IPS-18a (cell line): ENCODE data around the gene C19orf85.

ENCODE experiments used
- H3K27ac ChIP-seq: one replicate; pipeline ENCODE4 v1.5.1; 2013; ENCODE audit warnings: low read length
- H3K27me3 ChIP-seq: one replicate; pipeline ENCODE4 v1.6.1; 2013; ENCODE audit warnings: mild to moderate bottlenecking, low read length; ENCODE audit not compliant: control insufficient read depth, insufficient read depth
- H3K36me3 ChIP-seq: one replicate; pipeline ENCODE4 v1.6.1; 2013; ENCODE audit warnings: low read depth, low read length; ENCODE audit not compliant: control insufficient read depth
- H3K4me1 ChIP-seq: one replicate; pipeline ENCODE4 v1.6.1; 2013; ENCODE audit warnings: low read depth, low read length; ENCODE audit not compliant: control insufficient read depth
- H3K4me3 ChIP-seq: one replicate; pipeline ENCODE4 v1.5.1; 2013; ENCODE audit warnings: low read length
- H3K9ac ChIP-seq: one replicate; pipeline ENCODE4 v1.6.1; 2013; ENCODE audit warnings: mild to moderate bottlenecking, low read length, moderate library complexity
- H3K9me3 ChIP-seq: one replicate; pipeline ENCODE4 v1.6.1; 2013; ENCODE audit warnings: low read depth, low read length; ENCODE audit not compliant: control insufficient read depth

Gene C19orf85

DNA sequence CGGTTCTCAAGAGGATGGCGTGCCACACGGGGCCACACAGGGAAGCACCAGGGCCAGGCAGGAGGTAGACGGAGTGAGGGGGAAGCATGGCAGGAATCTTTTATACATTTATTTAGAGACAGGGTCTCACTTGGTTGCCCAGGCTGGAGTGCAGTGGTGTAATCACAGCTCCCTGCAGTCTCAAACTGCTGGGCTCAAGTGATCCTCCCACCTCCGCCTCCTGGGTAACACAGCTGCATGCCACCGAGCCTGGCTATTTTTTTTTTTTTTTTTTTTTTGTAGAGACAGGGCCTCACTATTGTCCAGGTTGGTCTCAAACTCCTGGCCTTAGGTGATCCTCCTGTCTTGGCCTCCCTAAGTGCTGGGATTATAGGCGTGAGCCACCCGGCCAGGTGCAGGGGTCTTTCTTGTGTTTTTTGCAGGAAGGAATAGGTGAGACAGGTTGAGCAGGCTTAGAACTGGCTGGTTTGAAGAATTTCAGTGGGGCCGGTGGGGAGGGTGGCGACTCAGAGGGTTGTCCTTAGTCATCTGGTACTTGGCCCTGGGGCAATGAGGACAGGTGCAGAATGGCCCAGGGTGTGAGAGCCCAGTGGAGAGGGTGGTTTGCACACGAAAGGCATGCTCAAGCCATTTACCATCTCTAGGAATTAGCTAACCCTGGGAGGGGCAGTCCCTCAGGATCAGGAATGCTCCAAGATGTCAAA is 31.2 kb upstream of the C19orf85 start:
- Histone ChIP-seq H3K9ac (no peak overlapping the region), H3K36me3 (no peaks in the 10 kb centered on the region), H3K27ac (no peak overlapping the region), H3K4me3 (no peak overlapping the region), H3K9me3 (no peaks in the 10 kb centered on the region), H3K27me3 (no peaks in the 10 kb centered on the region), H3K4me1 (peaks cover 8% of the 10 kb centered on the region)

GRCh38 chr19:55494172-55494761 is 29.7 kb upstream of the C19orf85 start:
- H3K9ac ChIP-seq = no peak overlapping the region

GRCh38 chr19:55493645-55494171 is 29.2 kb upstream of the C19orf85 start:
- Histone ChIP-seq H3K27ac (no peak overlapping the region), H3K9ac (no peak overlapping the region), H3K4me3 (no peak overlapping the region), H3K4me1 (peaks cover 17% of the 10 kb centered on the region), H3K36me3 (no peaks in the 10 kb centered on the region), H3K9me3 (no peaks in the 10 kb centered on the region), H3K27me3 (no peaks in the 10 kb centered on the region)

More at GRCh38 chr19:55494172-55494761, 29.7 kb upstream of the C19orf85 start:
- no peaks in the 10 kb centered on the region for H3K27me3 ChIP-seq
- peaks cover 13% of the 10 kb centered on the region for H3K4me1 ChIP-seq
- H3K36me3 ChIP-seq = no peaks in the 10 kb centered on the region
- H3K27ac ChIP-seq = no peak overlapping the region
- H3K9me3 ChIP-seq = no peaks in the 10 kb centered on the region
- H3K4me3 ChIP-seq = no peak overlapping the region

GRCh38 chr19:55493052-55493644 is 28.6 kb upstream of the C19orf85 start:
- no peaks in the 10 kb centered on the region for H3K9me3 ChIP-seq
- H3K4me1 ChIP-seq = peaks cover 21% of the 10 kb centered on the region
- H3K4me3 ChIP-seq = no peak overlapping the region
- no peak overlapping the region for H3K9ac ChIP-seq
- H3K27ac ChIP-seq = no peak overlapping the region
- H3K36me3 ChIP-seq = no peaks in the 10 kb centered on the region
- no peaks in the 10 kb centered on the region for H3K27me3 ChIP-seq

GRCh38 chr19:55492362-55492944 is 27.9 kb upstream of the C19orf85 start:
- Histone ChIP-seq H3K27me3 (no peaks in the 10 kb centered on the region), H3K9me3 (no peaks in the 10 kb centered on the region), H3K27ac (no peak overlapping the region), H3K36me3 (no peaks in the 10 kb centered on the region), H3K9ac (no peak overlapping the region), H3K4me1 (peaks cover 27% of the 10 kb centered on the region), H3K4me3 (no peak overlapping the region)

GRCh38 chr19:55491546-55492360 is 27.2 kb upstream of the C19orf85 start:
- Histone ChIP-seq H3K9ac (no peak overlapping the region), H3K9me3 (no peaks in the 10 kb centered on the region), H3K4me1 (peaks cover 33% of the 10 kb centered on the region), H3K4me3 (no peak overlapping the region), H3K27ac (no peak overlapping the region), H3K27me3 (no peaks in the 10 kb centered on the region), H3K36me3 (no peaks in the 10 kb centered on the region)

DNA sequence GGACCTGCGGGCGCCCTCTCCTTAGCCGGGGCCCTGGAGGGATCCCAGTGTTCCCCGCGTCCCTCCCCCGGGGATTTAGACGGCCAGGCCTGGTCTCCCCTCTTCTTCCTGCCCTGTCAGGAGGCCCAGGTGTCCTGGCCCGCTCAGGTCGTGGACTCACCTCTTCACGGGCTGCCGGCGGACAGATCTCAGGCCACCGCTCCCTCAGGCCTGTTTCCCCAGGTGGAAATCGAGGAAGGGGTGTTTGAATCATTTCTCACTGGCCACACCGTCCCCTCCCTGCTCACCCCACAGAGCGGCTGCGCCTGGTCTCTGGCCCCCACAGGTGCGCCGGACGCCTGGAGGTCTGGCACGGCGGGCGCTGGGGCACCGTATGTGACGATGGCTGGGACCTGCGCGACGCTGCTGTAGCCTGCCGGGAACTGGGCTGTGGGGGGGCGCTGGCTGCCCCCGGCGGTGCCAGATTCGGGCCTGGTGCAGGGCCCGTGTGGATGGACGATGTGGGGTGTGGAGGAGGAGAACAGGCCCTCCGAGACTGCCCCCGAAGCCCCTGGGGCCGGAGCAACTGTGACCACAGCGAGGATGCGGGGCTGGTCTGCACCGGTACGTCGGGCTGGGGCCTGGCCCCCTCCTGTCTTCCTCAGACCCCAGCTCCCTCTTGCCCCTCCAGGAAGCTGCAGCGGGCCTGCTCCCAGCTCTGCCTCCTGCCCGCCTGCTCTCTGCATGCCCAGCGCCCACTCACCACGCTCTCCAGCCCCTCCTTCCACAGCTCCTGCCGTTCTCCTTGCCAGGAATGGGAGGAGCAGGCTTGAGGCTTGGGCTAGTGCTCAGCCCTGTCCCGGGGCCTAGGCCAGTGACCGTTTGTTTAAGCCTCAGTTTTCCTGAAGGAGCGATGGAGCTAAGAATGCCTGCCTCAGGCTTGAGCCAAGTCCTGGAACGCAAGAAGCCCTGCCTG is 26.2 kb upstream of the C19orf85 start:
- no peak overlapping the region for H3K9ac ChIP-seq
- H3K36me3 ChIP-seq = no peaks in the 10 kb centered on the region
- no peaks in the 10 kb centered on the region for H3K27me3 ChIP-seq
- peaks cover 31% of the 10 kb centered on the region for H3K4me1 ChIP-seq
- no peak overlapping the region for H3K27ac ChIP-seq
- H3K9me3 ChIP-seq = no peaks in the 10 kb centered on the region
- H3K4me3 ChIP-seq = no peak overlapping the region

GRCh38 chr19:55489711-55490477 is 25.3 kb upstream of the C19orf85 start:
- no peak overlapping the region for H3K4me3 ChIP-seq
- no peak overlapping the region for H3K9ac ChIP-seq
- H3K4me1 ChIP-seq = peaks cover 33% of the 10 kb centered on the region

DNA sequence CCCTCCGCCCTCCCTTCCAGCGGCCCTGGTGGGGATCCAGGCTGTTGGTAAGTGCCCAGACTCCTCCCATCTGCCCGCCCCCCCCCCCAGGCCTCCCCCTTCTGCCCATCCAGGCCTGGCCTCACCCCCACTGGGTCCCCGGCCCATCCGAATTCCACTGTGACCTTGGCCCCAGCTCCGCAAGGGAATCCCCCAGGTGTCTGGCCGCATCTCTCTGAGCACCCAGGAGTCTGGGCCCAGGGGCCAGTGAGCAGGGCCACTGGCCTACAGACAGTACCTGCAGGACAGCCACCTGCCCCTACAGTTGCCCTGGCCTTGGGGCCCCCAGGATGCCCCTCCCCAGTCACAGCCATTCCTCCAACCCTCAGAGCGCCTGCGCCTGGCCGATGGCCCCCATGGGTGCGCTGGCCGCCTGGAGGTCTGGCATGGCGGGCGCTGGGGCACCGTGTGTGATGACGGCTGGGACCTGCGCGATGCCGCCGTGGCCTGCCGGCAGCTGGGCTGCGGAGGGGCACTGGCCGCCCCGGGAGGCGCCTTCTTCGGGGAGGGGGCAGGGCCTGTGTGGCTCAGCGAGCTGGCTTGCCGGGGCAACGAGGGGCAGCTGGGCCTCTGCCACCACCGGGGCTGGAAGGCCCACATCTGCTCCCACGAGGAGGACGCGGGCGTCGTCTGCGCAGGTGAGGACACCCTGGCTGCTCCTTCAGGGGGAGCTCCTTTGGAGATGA is 24.6 kb upstream of the C19orf85 start:
- H3K9ac ChIP-seq = no peak overlapping the region
- no peaks in the 10 kb centered on the region for H3K27me3 ChIP-seq
- H3K9me3 ChIP-seq = no peaks in the 10 kb centered on the region
- H3K27ac ChIP-seq = no peak overlapping the region
- H3K4me3 ChIP-seq = no peak overlapping the region
- H3K36me3 ChIP-seq = no peaks in the 10 kb centered on the region
- H3K4me1 ChIP-seq = peaks cover 33% of the 10 kb centered on the region

More at GRCh38 chr19:55489711-55490477, 25.3 kb upstream of the C19orf85 start:
- H3K27ac ChIP-seq = no peak overlapping the region
- H3K36me3 ChIP-seq = no peaks in the 10 kb centered on the region
- H3K9me3 ChIP-seq = no peaks in the 10 kb centered on the region
- no peaks in the 10 kb centered on the region for H3K27me3 ChIP-seq
